NCI-H128 (cell line): ENCODE results near the gene MAN1A1.

ENCODE experiments used
- DNase-seq: peaks from one replicate; lab custom pipeline; 2025; ENCODE audit not compliant: unreplicated experiment; lab: John Stamatoyannopoulos, UW

Gene MAN1A1

GRCh38 chr6:119326291-119327005, 23.1 kb downstream of the MAN1A1 start:
- no peak for DNase-seq

- no peak for DNase-seq
Measured at GRCh38 chr6:119325559-119326265, 23.8 kb downstream of the MAN1A1 start.

GRCh38 chr6:119324718-119325117, 24.8 kb downstream of the MAN1A1 start:
- DNase-seq, result no peak

- DNase-seq, result no peak
Measured at GRCh38 chr6:119323931-119324330, 25.6 kb downstream of the MAN1A1 start.

- no peak for DNase-seq
Measured at GRCh38 chr6:119323478-119323877, 26.1 kb downstream of the MAN1A1 start.

GRCh38 chr6:119322715-119323350, 26.7 kb downstream of the MAN1A1 start:
- DNase-seq, result no peak

- no peak for DNase-seq
Measured at GRCh38 chr6:119322034-119322433, 27.5 kb downstream of the MAN1A1 start.

GRCh38 chr6:119319694-119320093, 29.9 kb downstream of the MAN1A1 start:
- no peak for DNase-seq

- no peak for DNase-seq
Measured at GRCh38 chr6:119318730-119319129, 30.8 kb downstream of the MAN1A1 start.

- DNase-seq, result no peak
Measured at GRCh38 chr6:119318176-119318575, 31.4 kb downstream of the MAN1A1 start.

- DNase-seq, result no peak
Measured at GRCh38 chr6:119317007-119317406, 32.6 kb downstream of the MAN1A1 start.

GRCh38 chr6:119314885-119315272, 34.7 kb downstream of the MAN1A1 start:
- DNase-seq, result no peak

- no peak for DNase-seq
Measured at GRCh38 chr6:119313937-119314884, 35.4 kb downstream of the MAN1A1 start.

GRCh38 chr6:119312875-119313338, 36.7 kb downstream of the MAN1A1 start:
- DNase-seq, result no peak

GRCh38 chr6:119312441-119312840, 37.1 kb downstream of the MAN1A1 start:
- DNase-seq, result no peak

GRCh38 chr6:119311514-119312142, 37.9 kb downstream of the MAN1A1 start:
- no peak for DNase-seq

- no peak for DNase-seq
Measured at GRCh38 chr6:119310486-119311036, 39.0 kb downstream of the MAN1A1 start.

- no peak for DNase-seq
Measured at GRCh38 chr6:119308991-119309657, 40.4 kb downstream of the MAN1A1 start.

- no peak for DNase-seq
Measured at GRCh38 chr6:119308048-119308570, 41.5 kb downstream of the MAN1A1 start.
